Glutamatergic neuron (in vitro differentiated cells): ENCODE data around the gene PGP. TPM values are rescaled to one million over a fixed set of nuclear protein-coding genes. Genes with fewer than 3 reads are reported as not detected.
"Not testable (repeated sequence)": the region's sequence is repeated elsewhere in the genome, so short reads cannot be mapped to it uniquely, and the experiment has no call there.

Experiments used
- DNase-seq: peaks from one replicate; pipeline ENCODE4 v3.0.0; 2022
- H3K27ac Mint-ChIP-seq: one replicate; pipeline ENCODE4 v1.8.0; 2020; ENCODE audit warnings: mild to moderate bottlenecking, mixed read lengths, inconsistent platforms; ENCODE audit not compliant: unreplicated experiment
- H3K27me3 Mint-ChIP-seq: one replicate; pipeline ENCODE4 v1.8.0; 2020; ENCODE audit warnings: mild to moderate bottlenecking, moderate library complexity, mixed read lengths, inconsistent platforms; ENCODE audit not compliant: unreplicated experiment
- H3K36me3 Mint-ChIP-seq: one replicate; pipeline ENCODE4 v1.8.0; 2020; ENCODE audit warnings: mild to moderate bottlenecking, mixed read lengths, inconsistent platforms; ENCODE audit not compliant: unreplicated experiment
- H3K4me1 Mint-ChIP-seq: one replicate; pipeline ENCODE4 v1.8.0; 2020; ENCODE audit warnings: mild to moderate bottlenecking, low read depth, mixed read lengths, inconsistent platforms; ENCODE audit not compliant: unreplicated experiment
- H3K4me3 Mint-ChIP-seq: one replicate; pipeline ENCODE4 v1.8.0; 2020; ENCODE audit warnings: mild to moderate bottlenecking, mixed read lengths, inconsistent platforms; ENCODE audit not compliant: unreplicated experiment
- H3K9me3 Mint-ChIP-seq: one replicate; pipeline ENCODE4 v1.8.0; 2020; ENCODE audit warnings: mild to moderate bottlenecking, moderate library complexity, mixed read lengths, inconsistent platforms; ENCODE audit not compliant: unreplicated experiment
- CTCF ChIP-seq: fragments of 200-600 bp; sonication (generic); IDR thresholded peaks from one replicate; pipeline ENCODE4 v1.5.0; 2021; ENCODE audit not compliant: partially characterized antibody, unreplicated experiment
- total RNA-seq: library from RNA; stranded (reverse); fragmentation: NEBNext Ultra II Directional; extraction: Animal tissue kit (Norgen Biotek cat#: 25700); gene quantifications from one replicate; pipeline ENCODE4 v1.2.1, GENCODE V29; 2021; ENCODE audit not compliant: unreplicated experiment

PGP gene
- total RNA-seq, 1 donor from 2014 or later, result 33.9 TPM

GRCh38 chr16:2242598-2242997, 28.0 kb upstream of the PGP start:
- no peak for TF ChIP-seq CTCF
- peaks cover 6% of the 10 kb centered on the region for H3K9me3 Mint-ChIP-seq
- H3K4me3 Mint-ChIP-seq, result no peak overlapping the region
- no peaks in the 10 kb centered on the region for H3K4me1 Mint-ChIP-seq
- DNase-seq, result no peak
- no peaks in the 10 kb centered on the region for H3K36me3 Mint-ChIP-seq
- H3K27me3 Mint-ChIP-seq, result no peaks in the 10 kb centered on the region
- H3K27ac Mint-ChIP-seq, result no peak overlapping the region

GRCh38 chr16:2240331-2240730, 25.7 kb upstream of the PGP start:
- not testable (repeated sequence) for H3K27me3 Mint-ChIP-seq, H3K9me3 Mint-ChIP-seq, H3K4me3 Mint-ChIP-seq, H3K36me3 Mint-ChIP-seq, DNase-seq, H3K4me1 Mint-ChIP-seq, H3K27ac Mint-ChIP-seq

- Mint-ChIP-seq H3K4me1 (no peaks in the 10 kb centered on the region), H3K36me3 (no peaks in the 10 kb centered on the region), H3K27me3 (peaks cover 4% of the 10 kb centered on the region), H3K9me3 (peaks cover 6% of the 10 kb centered on the region), H3K27ac (no peak overlapping the region), H3K4me3 (no peak overlapping the region)
- DNase-seq, result no peak
- no peak for TF ChIP-seq CTCF
Observed at GRCh38 chr16:2238838-2239675, 24.4 kb upstream of the PGP start.

- Mint-ChIP-seq H3K27ac (no peak overlapping the region), H3K27me3 (peaks cover 4% of the 10 kb centered on the region), H3K4me1 (no peaks in the 10 kb centered on the region), H3K4me3 (no peak overlapping the region), H3K36me3 (no peaks in the 10 kb centered on the region), H3K9me3 (peaks cover 9% of the 10 kb centered on the region)
- DNase-seq, result no peak
- no peak for TF ChIP-seq CTCF
Observed at GRCh38 chr16:2238150-2238837, 23.7 kb upstream of the PGP start.

- no peaks in the 10 kb centered on the region for H3K4me1 Mint-ChIP-seq
- TF ChIP-seq CTCF, result no peak
- H3K27me3 Mint-ChIP-seq, result peaks cover 4% of the 10 kb centered on the region
- no peak overlapping the region for H3K4me3 Mint-ChIP-seq
- H3K9me3 Mint-ChIP-seq, result peaks cover 9% of the 10 kb centered on the region
- H3K36me3 Mint-ChIP-seq, result no peaks in the 10 kb centered on the region
- DNase-seq, result no peak
- no peak overlapping the region for H3K27ac Mint-ChIP-seq
Observed at GRCh38 chr16:2237493-2238149, 23.0 kb upstream of the PGP start.
